Heart right ventricle (tissue), 16 donors: ENCODE results near the gene ERGIC1. TPM values are rescaled to one million over a fixed set of nuclear protein-coding genes. Genes with fewer than 3 reads are reported as not detected.
A peak's percentile ranks its signal among the peaks of the same experiment; 100 is the strongest.

ENCODE experiments used
- ATAC-seq, 8 donors: fragments of 200-7000 bp; cut with Tn5 transposase; one replicate each; pipeline ENCODE4 v1.9.1; 2020; ENCODE audit warnings: mild to moderate bottlenecking in 8 of 8, moderate library complexity in 8 of 8, moderate number of reproducible peaks in 1 of 8
- DNase-seq, 2 donors: peaks; one replicate each; pipeline ENCODE4 v3.0.0-alpha.2; 2020
- H3K27ac ChIP-seq, 10 donors: fragments of 200-600 bp; sonication (generic) in 2 of 10; one replicate each; pipeline versions ENCODE4 v1.5.0 to v1.8.0; 2020 to 2022; ENCODE audit warnings: mild to moderate bottlenecking in 3 of 10
- H3K27me3 ChIP-seq, 7 donors: fragments of 200-600 bp; one replicate each; pipeline ENCODE4 v1.8.0; 2021 to 2022; ENCODE audit warnings: mild to moderate bottlenecking in 2 of 7
- H3K36me3 ChIP-seq, 9 donors: fragments of 200-600 bp; sonication (generic) in 1 of 9; one replicate each; pipeline versions ENCODE4 v1.5.0 to v1.8.0; 2020 to 2022; ENCODE audit warnings: mild to moderate bottlenecking in 2 of 9
- H3K4me1 ChIP-seq, 9 donors: fragments of 200-600 bp; sonication (generic) in 1 of 9; one replicate each; pipeline versions ENCODE4 v1.5.0 to v1.8.0; 2020 to 2022; ENCODE audit warnings: mild to moderate bottlenecking in 4 of 9
- H3K4me3 ChIP-seq, 10 donors: fragments of 200-600 bp; sonication (generic) in 2 of 10; one replicate each; pipeline versions ENCODE4 v1.5.0 to v1.8.0; 2020 to 2022; ENCODE audit warnings: mild to moderate bottlenecking in 7 of 10, moderate library complexity in 2 of 10
- H3K9me3 ChIP-seq, 11 donors: fragments of 200-600 bp in 10 of 11; sonication (generic) in 2 of 11; one replicate each; pipeline versions ENCODE4 v1.5.0 to v1.8.0; 2013 to 2022; ENCODE audit warnings: mild to moderate bottlenecking in 2 of 11, control low read depth in 1 of 11, moderate library complexity in 1 of 11
- WGBS, 2 donors: extraction: QIAGEN DNeasy Blood & Tissue Kit; methylation state at CpG; one replicate each; pipeline ENCODE4 v1.1.7; 2013; ENCODE audit warnings: inconsistent platforms in 1 of 2; 5-methylcytosine and 5-hydroxymethylcytosine counted together
- intact Hi-C, 10 donors: fragments of 100-400 bp; cut with DNase I; formaldehyde crosslinking; loops; one replicate each; pipeline versions ENCODE4 v1.11.1 to v1.14.2; 2022
- polyA plus RNA-seq, 2 donors: library from polyadenylated mRNA; stranded (reverse); fragments of 200-250 nt; gene quantifications; one replicate each; pipeline ENCODE4 v1.2.3, GENCODE V29; 2013
- total RNA-seq, 10 donors: library from RNA; stranded (reverse); fragmentation: NEBNext Ultra II Directional in 3 of 10; extraction: Animal tissue kit (Norgen Biotek cat#: 25700) in 3 of 10; gene quantifications; one replicate each; pipeline versions ENCODE4 v1.2.1 to v1.2.4, GENCODE V29; 2021 to 2023
- TF ChIP-seq, protein P1 (sequence below), 9 donors: fragments of 200-600 bp; sonication (generic) in 2 of 9; IDR thresholded peaks; one replicate each; pipeline versions ENCODE4 v1.5.0 to v1.8.0; 2021 to 2022; ENCODE audit warnings: antibody characterized with exemption in 9 of 9, mild to moderate bottlenecking in 5 of 9, moderate library complexity in 1 of 9
- donor health status: Arrhythmogenic right ventricular cardiomyopathy.
- donor health status: ischemic (EF 13 %, LVEDD 7.1; RV severe dilation, severe dysfunction).
- donor health status: healthy with polysubstance abuse.
- donor health status: DM: no; HTN: yes; CAD: no.
- donor health status: DM: no; HTN: no; CAD: no.
- donor health status: ischemic (EF 25% LVEDD 6.9; RV normal size, moderate dysfunction).
- donor health status: ischemic (EF 25% LVEDD 5.7; RV mildly dilated, moderate dysfunction).
- donor health status: healthy.
- donor health status: DM: yes; HTN: yes; CAD: no.
- donor health status: Ischemic cardiomyopathy.
- donor health status: ischemic (EF 35%, LVEDD 5.7; RV mildly dilated, moderate dysfunction).
- donor health status: nonischemic (EF 11% LVEDD 7.7; RV severe dilation, severe dysfunction).
- donor health status: DM: yes; HTN: yes; CAD: no.
- donor health status: PGD.
- donor health status: ischemic (EF 29% LVEDD 5.4; RV normal size, mild dysfunction).
- donor health status: nonischemic (EF 23%, LVEDD 6.1; RV moderate dilation, normal function).

ERGIC1 gene
- total and polyA plus RNA-seq, 12 donors = 48.0 to 91.9 (median 72.5) TPM

DNA sequence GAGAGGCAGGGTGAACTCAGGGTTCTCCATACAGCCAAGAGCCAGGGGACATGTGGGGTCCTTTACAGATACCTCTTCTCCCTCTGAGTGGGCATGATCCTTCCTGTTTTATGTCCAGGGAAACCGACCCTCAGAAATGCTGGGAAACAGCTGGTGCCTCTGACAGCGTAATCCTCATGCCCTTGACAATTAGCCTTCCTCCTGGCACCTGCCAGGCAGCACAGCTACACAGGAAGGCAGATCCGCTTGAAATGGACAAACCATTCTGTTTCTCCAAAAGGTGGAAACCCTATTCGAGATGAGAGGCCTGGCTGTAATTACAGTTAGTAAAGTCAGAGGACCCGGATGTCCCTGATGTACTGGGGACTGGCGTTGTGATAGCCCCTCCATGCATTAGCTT, 7.2 kb downstream of the ERGIC1 start:
- TF ChIP-seq, protein P1, sequence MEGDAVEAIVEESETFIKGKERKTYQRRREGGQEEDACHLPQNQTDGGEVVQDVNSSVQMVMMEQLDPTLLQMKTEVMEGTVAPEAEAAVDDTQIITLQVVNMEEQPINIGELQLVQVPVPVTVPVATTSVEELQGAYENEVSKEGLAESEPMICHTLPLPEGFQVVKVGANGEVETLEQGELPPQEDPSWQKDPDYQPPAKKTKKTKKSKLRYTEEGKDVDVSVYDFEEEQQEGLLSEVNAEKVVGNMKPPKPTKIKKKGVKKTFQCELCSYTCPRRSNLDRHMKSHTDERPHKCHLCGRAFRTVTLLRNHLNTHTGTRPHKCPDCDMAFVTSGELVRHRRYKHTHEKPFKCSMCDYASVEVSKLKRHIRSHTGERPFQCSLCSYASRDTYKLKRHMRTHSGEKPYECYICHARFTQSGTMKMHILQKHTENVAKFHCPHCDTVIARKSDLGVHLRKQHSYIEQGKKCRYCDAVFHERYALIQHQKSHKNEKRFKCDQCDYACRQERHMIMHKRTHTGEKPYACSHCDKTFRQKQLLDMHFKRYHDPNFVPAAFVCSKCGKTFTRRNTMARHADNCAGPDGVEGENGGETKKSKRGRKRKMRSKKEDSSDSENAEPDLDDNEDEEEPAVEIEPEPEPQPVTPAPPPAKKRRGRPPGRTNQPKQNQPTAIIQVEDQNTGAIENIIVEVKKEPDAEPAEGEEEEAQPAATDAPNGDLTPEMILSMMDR (IDR thresholded peaks at IDR 0.05) = no peak
- WGBS, 2 donors = 61 to 63% methylated on average over 6 of the region's 6 CpGs
- peaks cover 6 to 53% (median 32%) of the 10 kb centered on the region in 9 donors for H3K4me1 ChIP-seq
- H3K4me3 ChIP-seq = no peak overlapping the region
- ATAC-seq (no peak), DNase-seq (no peak)
- H3K36me3 ChIP-seq = peaks cover 0 to 25% (median 0%) of the 10 kb centered on the region in 9 donors
- no peaks in the 10 kb centered on the region for H3K9me3 ChIP-seq
- H3K27me3 ChIP-seq = no peaks in the 10 kb centered on the region
- peak overlapping the region in 4 of 10 donors; percentile 16 to 68 (median 54) for H3K27ac ChIP-seq
- intact Hi-C loops = no loop called here

DNA sequence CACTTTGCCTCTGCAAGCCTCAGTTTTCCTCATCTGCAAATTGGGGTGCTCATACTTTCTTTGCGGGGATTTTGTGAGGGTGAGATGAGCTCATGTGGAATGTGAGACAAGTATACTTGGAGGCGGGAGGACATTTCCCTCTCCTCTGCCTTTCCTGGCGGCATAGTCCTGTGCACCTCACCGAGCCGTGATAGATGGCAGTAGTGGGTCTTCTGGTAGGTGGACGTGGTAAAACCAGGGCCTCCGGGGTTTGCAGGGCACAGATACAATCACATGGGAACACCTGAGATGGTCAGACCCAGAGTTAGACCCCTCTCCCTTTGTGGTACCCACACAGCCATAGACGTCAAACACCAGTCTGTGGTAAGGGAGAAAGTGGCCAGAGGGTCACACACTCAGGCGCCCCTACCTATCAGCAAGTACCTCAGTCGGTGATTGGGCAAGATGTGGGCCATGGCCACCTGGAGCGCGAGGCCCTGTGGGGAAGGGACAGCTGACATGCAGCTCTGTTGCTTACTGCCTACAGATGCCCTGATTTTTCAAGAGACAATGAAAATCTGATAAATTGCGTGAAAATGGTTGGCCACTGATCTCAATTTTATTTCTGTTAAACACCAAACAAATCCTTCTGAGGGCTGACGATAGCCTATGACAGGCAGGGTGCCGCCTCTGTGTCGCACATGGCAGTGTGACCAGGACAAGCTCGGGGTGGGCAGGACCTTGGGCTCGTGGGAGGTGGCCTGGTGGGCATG, 9.9 kb downstream of the ERGIC1 start:
- 91 to 93% methylated on average over 18 of the region's 18 CpGs for WGBS, 2 donors
- TF ChIP-seq, protein P1 (IDR thresholded peaks at IDR 0.05) = no peak

DNA sequence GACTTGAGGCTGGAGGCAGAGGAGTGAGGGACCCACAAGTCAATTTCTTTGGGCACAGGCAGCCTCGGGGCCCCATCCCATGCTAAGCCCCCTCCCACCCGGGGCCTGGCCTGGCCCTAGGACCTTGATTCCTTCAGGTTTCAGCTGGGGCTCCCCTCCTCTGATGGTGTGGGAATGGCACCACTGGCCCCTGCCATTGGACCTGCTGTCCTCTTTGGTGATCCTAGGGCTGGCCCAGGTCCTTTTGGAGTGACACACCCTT, 10.5 kb downstream of the ERGIC1 start:
- peaks cover 5 to 52% (median 25%) of the 10 kb centered on the region in 9 donors for H3K4me1 ChIP-seq
- WGBS, 2 donors = 91 to 98% methylated on average over 2 of the region's 2 CpGs
- intact Hi-C loops = no loop called here

More for the DNA sequence above, 9.9 kb downstream of the ERGIC1 start:
- Histone ChIP-seq H3K4me1 (peaks cover 6 to 50% (median 23%) of the 10 kb centered on the region in 9 donors), H3K27ac (peak overlapping the region in 1 of 10 donors; percentile 14), H3K36me3 (peaks cover 0 to 12% (median 0%) of the 10 kb centered on the region in 9 donors), H3K9me3 (no peaks in the 10 kb centered on the region), H3K27me3 (no peaks in the 10 kb centered on the region), H3K4me3 (no peak overlapping the region)
- DNase-seq = no peak
- intact Hi-C loops = no loop called here
- no peak for ATAC-seq

DNA sequence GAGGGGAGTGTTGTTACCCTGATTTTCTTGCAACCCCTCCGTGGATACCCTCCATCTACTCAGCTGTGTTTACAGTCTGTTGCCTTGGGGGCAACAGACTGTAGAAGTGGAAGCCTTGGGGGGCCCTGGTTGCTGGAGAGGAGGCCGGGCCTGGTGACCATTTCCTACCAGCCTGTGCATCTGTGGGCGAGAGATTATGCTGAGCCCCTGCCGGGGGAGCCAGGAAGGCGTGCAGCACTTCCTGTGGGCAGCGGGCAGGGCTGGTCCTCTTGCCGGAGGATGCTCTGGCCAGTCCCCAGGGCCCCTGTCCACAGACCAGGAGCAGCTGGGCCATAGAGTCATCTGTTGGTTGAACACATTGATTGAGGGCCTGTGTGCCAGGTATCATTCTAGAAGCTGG, 11.1 kb downstream of the ERGIC1 start:
- ATAC-seq = no peak
- Histone ChIP-seq H3K27me3 (no peaks in the 10 kb centered on the region), H3K36me3 (peaks cover 0 to 12% (median 0%) of the 10 kb centered on the region in 9 donors), H3K4me1 (peaks cover 5 to 52% (median 26%) of the 10 kb centered on the region in 9 donors), H3K9me3 (no peaks in the 10 kb centered on the region), H3K4me3 (no peak overlapping the region), H3K27ac (no peak overlapping the region)
- no peak for DNase-seq
- TF ChIP-seq, protein P1 (IDR thresholded peaks at IDR 0.05) = no peak
- 65 to 77% methylated on average over 7 of the region's 7 CpGs for whole genome bisulfite sequencing, 2 donors
- intact Hi-C loops = no loop called here

More for the DNA sequence above, 10.5 kb downstream of the ERGIC1 start:
- Histone ChIP-seq H3K9me3 (no peaks in the 10 kb centered on the region), H3K27me3 (no peaks in the 10 kb centered on the region), H3K36me3 (peaks cover 0 to 12% (median 0%) of the 10 kb centered on the region in 9 donors), H3K27ac (peak overlapping the region in 1 of 10 donors; percentile 14), H3K4me3 (no peak overlapping the region)
- TF ChIP-seq, protein P1 (IDR thresholded peaks at IDR 0.05) = no peak
- DNase-seq = no peak
- ATAC-seq = no peak
